Stimulated activated naive CD4-positive, alpha-beta T cell treated with Interleukin-2 at 50 U/mL for 16 hours (primary cell): ENCODE measurements around the gene LILRA6.

Experiments used
- DNase-seq: peaks from one replicate; lab custom pipeline; 2025; lab: John Stamatoyannopoulos, UW

LILRA6 gene

GRCh38 chr19:54188215-54188871 lies 54.2 kb downstream of the LILRA6 start:
- DNase-seq: peak; percentile 56

- DNase-seq: no peak
These were observed 55.6 kb downstream of the LILRA6 start for GRCh38 chr19:54186934-54187381.
